HepG2 (cell line): Measurements from ENCODE around the gene MNT. TPM values are rescaled to one million over a fixed set of nuclear protein-coding genes. Genes with fewer than 3 reads are reported as not detected.
A peak's percentile ranks its signal among the peaks of the same experiment; 100 is the strongest.

Source experiments
- AGO1 ChIP-seq: fragments of 200-400 bp; formaldehyde crosslinking; IDR thresholded peaks from 2 replicates; pipeline ENCODE4 v1.6.1; 2017; ENCODE audit warnings: mild to moderate bottlenecking, low read depth, low read length, moderate library complexity; ENCODE audit not compliant: poor library complexity, severe bottlenecking
- ASH2L ChIP-seq: fragments of 300-600, 200-600 bp; sonication (generic); IDR thresholded peaks from 2 replicates; pipeline ENCODE4 v1.7.0; 2017; ENCODE audit warnings: low read depth, mild to moderate bottlenecking, moderate library complexity, mixed read lengths, low read length; ENCODE audit not compliant: insufficient read length
- KDM1A ChIP-seq: IDR thresholded peaks from 2 replicates; pipeline ENCODE4 v1.6.1; 2016; ENCODE audit warnings: missing compliant biosample characterization
- NR1H2 ChIP-seq: sonication (generic); formaldehyde crosslinking; IDR thresholded peaks from 2 replicates; pipeline ENCODE4 v1.8.1; 2022; ENCODE audit warnings: low read depth, missing genetic modification reagents, borderline replicate concordance
- POLR2G ChIP-seq: fragments of 200-400 bp; formaldehyde crosslinking; IDR thresholded peaks from 2 replicates; pipeline ENCODE4 v1.6.1; 2018; ENCODE audit warnings: mild to moderate bottlenecking, low read depth, low read length, moderate library complexity
- SOX5 ChIP-seq: IDR thresholded peaks from 2 replicates; pipeline ENCODE4 v1.6.1; 2016; ENCODE audit warnings: borderline replicate concordance
- ZNF260 ChIP-seq: sonication (generic); formaldehyde crosslinking; IDR thresholded peaks from 2 replicates; pipeline ENCODE4 v1.4.0; 2020; ENCODE audit warnings: missing genetic modification reagents, low read depth, mild to moderate bottlenecking, borderline replicate concordance
- ZNF510 ChIP-seq: sonication (generic); formaldehyde crosslinking; IDR thresholded peaks from 2 replicates; pipeline ENCODE4 v1.4.0; 2020; ENCODE audit warnings: low read depth, mild to moderate bottlenecking, missing genetic modification reagents
- ZNF562 ChIP-seq: sonication (generic); formaldehyde crosslinking; IDR thresholded peaks from 2 replicates; pipeline ENCODE4 v1.8.0; 2022; ENCODE audit warnings: missing genetic modification reagents, borderline replicate concordance
- ZNF598 ChIP-seq: sonication (generic); formaldehyde crosslinking; IDR thresholded peaks from 2 replicates; pipeline ENCODE4 v1.5.1; 2020; ENCODE audit warnings: mild to moderate bottlenecking, missing genetic modification reagents, borderline replicate concordance
- ZNF672 ChIP-seq: sonication (generic); formaldehyde crosslinking; IDR thresholded peaks from 2 replicates; pipeline ENCODE4 v1.8.1; 2022; ENCODE audit warnings: missing genetic modification reagents
- ZNF7 ChIP-seq: IDR thresholded peaks from 2 replicates; pipeline ENCODE4 v1.6.1; 2016; ENCODE audit warnings: missing biosample characterization, missing genetic modification reagents
- polyA plus RNA-seq, 8 experiments: library from polyadenylated mRNA; depleted of rRNA in 3 of 8; stranded (reverse) in 7 of 8; unstranded in 1 of 8; fragments of >200 nt; fragmentation: Illumina TruSeq in 4 of 8; extraction: Trizol in 4 of 8; gene quantifications; 2 replicates each; pipeline versions ENCODE4 v1.2.1 to v1.2.3, GENCODE V29; 2011 to 2016; ENCODE audit warnings: low read depth in 4 of 8, missing spikeins in 1 of 8, mixed read lengths in 1 of 8; ENCODE audit not compliant: insufficient read depth in 1 of 8
- total RNA-seq, 5 experiments: library from RNA; depleted of rRNA; stranded (reverse); fragments of >200 nt; fragmentation: Illumina TruSeq; extraction: Trizol; gene quantifications; 2 replicates each; pipeline ENCODE4 v1.2.3, GENCODE V29; 2016; ENCODE audit warnings: low read depth in 1 of 5
- TF ChIP-seq, protein P1 (sequence below): sonication (generic); formaldehyde crosslinking; IDR thresholded peaks from 2 replicates; pipeline ENCODE4 v1.5.1; 2020; ENCODE audit warnings: mild to moderate bottlenecking, missing genetic modification reagents, borderline replicate concordance
- TF ChIP-seq, protein P2 (sequence below): sonication (generic); formaldehyde crosslinking; IDR thresholded peaks from 2 replicates; pipeline ENCODE4 v1.4.0; 2020; ENCODE audit warnings: mild to moderate bottlenecking, missing genetic modification reagents
- TF ChIP-seq, protein P3 (sequence below): sonication (generic); formaldehyde crosslinking; IDR thresholded peaks from 2 replicates; pipeline ENCODE4 v1.4.0; 2020; ENCODE audit warnings: mild to moderate bottlenecking, missing genetic modification reagents
- TF ChIP-seq, protein P4 (sequence below): sonication (generic); formaldehyde crosslinking; IDR thresholded peaks from 2 replicates; pipeline ENCODE4 v1.4.0; 2020; ENCODE audit warnings: missing genetic modification reagents; ENCODE audit errors: not compliant biosample characterization

Gene MNT
- total and polyA plus RNA-seq, 2 of the 13 experiments (the other 11 are each of a cell fraction or from before 2014, with no cell fraction given) = 2.1 to 3.5 TPM

DNA sequence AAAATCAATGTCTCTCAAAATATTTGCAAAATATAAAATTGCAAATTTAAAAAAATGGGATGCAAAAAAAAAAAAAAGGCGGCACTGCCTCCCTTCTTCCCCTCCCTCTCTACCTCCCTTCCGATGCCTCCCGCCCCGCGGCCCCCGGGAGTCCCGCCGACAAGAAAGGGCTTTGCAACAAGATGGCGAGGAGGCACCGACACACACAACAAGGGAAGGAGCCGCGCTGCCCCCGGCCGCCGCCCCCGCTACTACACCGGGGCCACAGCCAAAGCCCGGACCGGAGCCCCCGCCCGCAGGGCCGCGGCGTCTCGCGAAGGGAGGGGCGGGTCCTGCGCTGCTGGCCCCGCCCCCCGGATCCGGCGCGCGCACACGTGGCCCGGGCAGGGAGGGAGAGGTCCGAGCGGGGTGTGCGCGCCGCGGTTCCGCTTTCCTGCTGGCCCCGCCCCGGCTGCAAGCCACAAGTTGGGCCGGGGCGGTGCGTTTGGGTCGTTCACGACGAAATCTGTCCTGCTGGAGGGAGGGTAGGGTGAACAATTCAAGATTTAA, at the start of gene MNT (continued):
- TF ChIP-seq, protein P1, sequence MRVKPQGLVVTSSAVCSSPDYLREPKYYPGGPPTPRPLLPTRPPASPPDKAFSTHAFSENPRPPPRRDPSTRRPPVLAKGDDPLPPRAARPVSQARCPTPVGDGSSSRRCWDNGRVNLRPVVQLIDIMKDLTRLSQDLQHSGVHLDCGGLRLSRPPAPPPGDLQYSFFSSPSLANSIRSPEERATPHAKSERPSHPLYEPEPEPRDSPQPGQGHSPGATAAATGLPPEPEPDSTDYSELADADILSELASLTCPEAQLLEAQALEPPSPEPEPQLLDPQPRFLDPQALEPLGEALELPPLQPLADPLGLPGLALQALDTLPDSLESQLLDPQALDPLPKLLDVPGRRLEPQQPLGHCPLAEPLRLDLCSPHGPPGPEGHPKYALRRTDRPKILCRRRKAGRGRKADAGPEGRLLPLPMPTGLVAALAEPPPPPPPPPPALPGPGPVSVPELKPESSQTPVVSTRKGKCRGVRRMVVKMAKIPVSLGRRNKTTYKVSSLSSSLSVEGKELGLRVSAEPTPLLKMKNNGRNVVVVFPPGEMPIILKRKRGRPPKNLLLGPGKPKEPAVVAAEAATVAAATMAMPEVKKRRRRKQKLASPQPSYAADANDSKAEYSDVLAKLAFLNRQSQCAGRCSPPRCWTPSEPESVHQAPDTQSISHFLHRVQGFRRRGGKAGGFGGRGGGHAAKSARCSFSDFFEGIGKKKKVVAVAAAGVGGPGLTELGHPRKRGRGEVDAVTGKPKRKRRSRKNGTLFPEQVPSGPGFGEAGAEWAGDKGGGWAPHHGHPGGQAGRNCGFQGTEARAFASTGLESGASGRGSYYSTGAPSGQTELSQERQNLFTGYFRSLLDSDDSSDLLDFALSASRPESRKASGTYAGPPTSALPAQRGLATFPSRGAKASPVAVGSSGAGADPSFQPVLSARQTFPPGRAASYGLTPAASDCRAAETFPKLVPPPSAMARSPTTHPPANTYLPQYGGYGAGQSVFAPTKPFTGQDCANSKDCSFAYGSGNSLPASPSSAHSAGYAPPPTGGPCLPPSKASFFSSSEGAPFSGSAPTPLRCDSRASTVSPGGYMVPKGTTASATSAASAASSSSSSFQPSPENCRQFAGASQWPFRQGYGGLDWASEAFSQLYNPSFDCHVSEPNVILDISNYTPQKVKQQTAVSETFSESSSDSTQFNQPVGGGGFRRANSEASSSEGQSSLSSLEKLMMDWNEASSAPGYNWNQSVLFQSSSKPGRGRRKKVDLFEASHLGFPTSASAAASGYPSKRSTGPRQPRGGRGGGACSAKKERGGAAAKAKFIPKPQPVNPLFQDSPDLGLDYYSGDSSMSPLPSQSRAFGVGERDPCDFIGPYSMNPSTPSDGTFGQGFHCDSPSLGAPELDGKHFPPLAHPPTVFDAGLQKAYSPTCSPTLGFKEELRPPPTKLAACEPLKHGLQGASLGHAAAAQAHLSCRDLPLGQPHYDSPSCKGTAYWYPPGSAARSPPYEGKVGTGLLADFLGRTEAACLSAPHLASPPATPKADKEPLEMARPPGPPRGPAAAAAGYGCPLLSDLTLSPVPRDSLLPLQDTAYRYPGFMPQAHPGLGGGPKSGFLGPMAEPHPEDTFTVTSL (CRISPR knock-in tag) = no peak
- TF ChIP-seq ZNF672 (no peak), KDM1A (CRISPR knock-in tag) (no peak), AGO1 (no peak), ZNF562 (CRISPR knock-in tag) (no peak), SOX5 (CRISPR knock-in tag) (no peak; the same call in 1 of the 2 replicates), NR1H2 (CRISPR knock-in tag) (no peak), POLR2G (no peak), ZNF7 (CRISPR knock-in tag) (no peak), ASH2L (peak; percentile 7), ZNF260 (CRISPR knock-in tag) (no peak), ZNF510 (no peak), ZNF598 (CRISPR knock-in tag) (no peak)
- TF ChIP-seq, protein P2, sequence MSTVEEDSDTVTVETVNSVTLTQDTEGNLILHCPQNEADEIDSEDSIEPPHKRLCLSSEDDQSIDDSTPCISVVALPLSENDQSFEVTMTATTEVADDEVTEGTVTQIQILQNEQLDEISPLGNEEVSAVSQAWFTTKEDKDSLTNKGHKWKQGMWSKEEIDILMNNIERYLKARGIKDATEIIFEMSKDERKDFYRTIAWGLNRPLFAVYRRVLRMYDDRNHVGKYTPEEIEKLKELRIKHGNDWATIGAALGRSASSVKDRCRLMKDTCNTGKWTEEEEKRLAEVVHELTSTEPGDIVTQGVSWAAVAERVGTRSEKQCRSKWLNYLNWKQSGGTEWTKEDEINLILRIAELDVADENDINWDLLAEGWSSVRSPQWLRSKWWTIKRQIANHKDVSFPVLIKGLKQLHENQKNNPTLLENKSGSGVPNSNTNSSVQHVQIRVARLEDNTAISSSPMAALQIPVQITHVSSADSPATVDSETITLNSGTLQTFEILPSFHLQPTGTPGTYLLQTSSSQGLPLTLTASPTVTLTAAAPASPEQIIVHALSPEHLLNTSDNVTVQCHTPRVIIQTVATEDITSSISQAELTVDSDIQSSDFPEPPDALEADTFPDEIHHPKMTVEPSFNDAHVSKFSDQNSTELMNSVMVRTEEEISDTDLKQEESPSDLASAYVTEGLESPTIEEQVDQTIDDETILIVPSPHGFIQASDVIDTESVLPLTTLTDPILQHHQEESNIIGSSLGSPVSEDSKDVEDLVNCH = no peak
- TF ChIP-seq, protein P3, sequence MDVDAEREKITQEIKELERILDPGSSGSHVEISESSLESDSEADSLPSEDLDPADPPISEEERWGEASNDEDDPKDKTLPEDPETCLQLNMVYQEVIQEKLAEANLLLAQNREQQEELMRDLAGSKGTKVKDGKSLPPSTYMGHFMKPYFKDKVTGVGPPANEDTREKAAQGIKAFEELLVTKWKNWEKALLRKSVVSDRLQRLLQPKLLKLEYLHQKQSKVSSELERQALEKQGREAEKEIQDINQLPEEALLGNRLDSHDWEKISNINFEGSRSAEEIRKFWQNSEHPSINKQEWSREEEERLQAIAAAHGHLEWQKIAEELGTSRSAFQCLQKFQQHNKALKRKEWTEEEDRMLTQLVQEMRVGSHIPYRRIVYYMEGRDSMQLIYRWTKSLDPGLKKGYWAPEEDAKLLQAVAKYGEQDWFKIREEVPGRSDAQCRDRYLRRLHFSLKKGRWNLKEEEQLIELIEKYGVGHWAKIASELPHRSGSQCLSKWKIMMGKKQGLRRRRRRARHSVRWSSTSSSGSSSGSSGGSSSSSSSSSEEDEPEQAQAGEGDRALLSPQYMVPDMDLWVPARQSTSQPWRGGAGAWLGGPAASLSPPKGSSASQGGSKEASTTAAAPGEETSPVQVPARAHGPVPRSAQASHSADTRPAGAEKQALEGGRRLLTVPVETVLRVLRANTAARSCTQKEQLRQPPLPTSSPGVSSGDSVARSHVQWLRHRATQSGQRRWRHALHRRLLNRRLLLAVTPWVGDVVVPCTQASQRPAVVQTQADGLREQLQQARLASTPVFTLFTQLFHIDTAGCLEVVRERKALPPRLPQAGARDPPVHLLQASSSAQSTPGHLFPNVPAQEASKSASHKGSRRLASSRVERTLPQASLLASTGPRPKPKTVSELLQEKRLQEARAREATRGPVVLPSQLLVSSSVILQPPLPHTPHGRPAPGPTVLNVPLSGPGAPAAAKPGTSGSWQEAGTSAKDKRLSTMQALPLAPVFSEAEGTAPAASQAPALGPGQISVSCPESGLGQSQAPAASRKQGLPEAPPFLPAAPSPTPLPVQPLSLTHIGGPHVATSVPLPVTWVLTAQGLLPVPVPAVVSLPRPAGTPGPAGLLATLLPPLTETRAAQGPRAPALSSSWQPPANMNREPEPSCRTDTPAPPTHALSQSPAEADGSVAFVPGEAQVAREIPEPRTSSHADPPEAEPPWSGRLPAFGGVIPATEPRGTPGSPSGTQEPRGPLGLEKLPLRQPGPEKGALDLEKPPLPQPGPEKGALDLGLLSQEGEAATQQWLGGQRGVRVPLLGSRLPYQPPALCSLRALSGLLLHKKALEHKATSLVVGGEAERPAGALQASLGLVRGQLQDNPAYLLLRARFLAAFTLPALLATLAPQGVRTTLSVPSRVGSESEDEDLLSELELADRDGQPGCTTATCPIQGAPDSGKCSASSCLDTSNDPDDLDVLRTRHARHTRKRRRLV (CRISPR knock-in tag) = no peak
- TF ChIP-seq, protein P4, sequence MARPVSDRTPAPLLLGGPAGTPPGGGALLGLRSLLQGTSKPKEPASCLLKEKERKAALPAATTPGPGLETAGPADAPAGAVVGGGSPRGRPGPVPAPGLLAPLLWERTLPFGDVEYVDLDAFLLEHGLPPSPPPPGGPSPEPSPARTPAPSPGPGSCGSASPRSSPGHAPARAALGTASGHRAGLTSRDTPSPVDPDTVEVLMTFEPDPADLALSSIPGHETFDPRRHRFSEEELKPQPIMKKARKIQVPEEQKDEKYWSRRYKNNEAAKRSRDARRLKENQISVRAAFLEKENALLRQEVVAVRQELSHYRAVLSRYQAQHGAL (CRISPR knock-in tag) = no peak
